ENCODE measurements around the gene SLC25A34. TPM values are rescaled to one million over a fixed set of nuclear protein-coding genes. Genes with fewer than 3 reads are reported as not detected.
A peak's percentile ranks its signal among the peaks of the same experiment; 100 is the strongest.

SLC25A34 gene
- polyA plus RNA-seq, 1 of the 3 experiments (the other 2 are of a cell fraction): 1.4 TPM

- Histone ChIP-seq H3K4me2 (no peak overlapping the region), H2AFZ (ENCODE audit: low read depth) (no peak overlapping the region), H3K27ac (ENCODE audit: low read depth in 2 of 2, low read length in 1 of 2) (no peak overlapping the region), H3K9me2 (no peaks in the 10 kb centered on the region), H3K4me3 (ENCODE audit: low read depth in 2 of 2, low read length in 1 of 2) (no peak overlapping the region), H3K79me2 (ENCODE audit: insufficient read depth) (no peaks in the 10 kb centered on the region), H3K9me3 (no peaks in the 10 kb centered on the region), H3F3A (replicated peaks; ENCODE audit: insufficient read depth) (peaks cover 11% of the 10 kb centered on the region), H4K20me1 (ENCODE audit: insufficient read depth) (no peaks in the 10 kb centered on the region), H3K36me3 (replicated peaks in 1 of 2; ENCODE audit: control insufficient read depth in 1 of 2, insufficient read depth in 2 of 2, low read length in 1 of 2) (peaks cover 10% of the 10 kb centered on the region in 2 experiments), H3K4me1 (ENCODE audit: control insufficient read depth in 1 of 2, insufficient read depth in 2 of 2, low read depth in 1 of 2, low read length in 1 of 2) (no peaks in the 10 kb centered on the region), H3K27me3 (ENCODE audit: insufficient read depth) (no peaks in the 10 kb centered on the region), H3K9ac (no peak overlapping the region)
- WGBS (ENCODE audit: low lambda C conversion rate): 93% methylated on average over 6 of the region's 8 CpGs
- POLR2A ChIA-PET: no interaction called here
- DNase-seq: peak; percentile 9
- TF ChIP-seq PBX3 (IDR thresholded peaks at IDR 0.05): no peak
- no peak for TF ChIP-seq MEF2A (IDR thresholded peaks at IDR 0.05; ENCODE audit: borderline replicate concordance, low read depth)
- no peak for TF ChIP-seq TEAD4 (IDR thresholded peaks at IDR 0.05; ENCODE audit: borderline replicate concordance, insufficient read depth)
- no peak for TF ChIP-seq SIN3A (IDR thresholded peaks at IDR 0.05; ENCODE audit: borderline replicate concordance, low read depth, low read length)
- no peak for TF ChIP-seq FOXJ3 (CRISPR knock-in tag; IDR thresholded peaks at IDR 0.05)
- TF ChIP-seq IRF3 (IDR thresholded peaks at IDR 0.05; ENCODE audit: low read depth, low read length): no peak
- TF ChIP-seq RAD21 (IDR thresholded peaks at IDR 0.05; ENCODE audit: low read length): no peak
- no peak for TF ChIP-seq MXI1 (IDR thresholded peaks at IDR 0.05; ENCODE audit: low read depth, low read length)
- TF ChIP-seq FOSL2 (IDR thresholded peaks at IDR 0.05; ENCODE audit: borderline replicate concordance, low read depth): no peak
- TF ChIP-seq RCOR1 (IDR thresholded peaks at IDR 0.05; ENCODE audit: low read length): no peak
- no peak for TF ChIP-seq EZH2phosphoT487 (IDR thresholded peaks at IDR 0.05; ENCODE audit: borderline replicate concordance, low read depth)
- TF ChIP-seq SMC3 (IDR thresholded peaks at IDR 0.05; ENCODE audit: low read depth, low read length): no peak
- no peak for TF ChIP-seq GATA2 (CRISPR knock-in tag; IDR thresholded peaks at IDR 0.05)
- TF ChIP-seq USF2 (IDR thresholded peaks at IDR 0.05; ENCODE audit: borderline replicate concordance, low read depth, low read length): no peak
- no peak for TF ChIP-seq RFX5 (IDR thresholded peaks at IDR 0.05; ENCODE audit: low read length)
- TF ChIP-seq TAF1 (IDR thresholded peaks at IDR 0.05; ENCODE audit: borderline replicate concordance, low read depth, low read length): no peak
- no peak for TF ChIP-seq REST (IDR thresholded peaks at IDR 0.05; ENCODE audit: low read depth, low read length)
- no peak for TF ChIP-seq NRF1 (IDR thresholded peaks at IDR 0.05; ENCODE audit: low read depth, low read length)
- CTCF ChIA-PET: no interaction called here
Observed at GRCh38 chr1:15785683-15786082, 49.6 kb downstream of the SLC25A34 start.

Data from SK-N-SH (cell line).